Testis (tissue), 3 donors: ENCODE measurements around the gene ALDOC. TPM values are rescaled to one million over a fixed set of nuclear protein-coding genes. Genes with fewer than 3 reads are reported as not detected.

Experiments
- DNase-seq: peaks from one replicate; pipeline ENCODE4 v3.0.0-alpha.2; 2019
- H3K27ac ChIP-seq, 2 donors: fragments of 200-600 bp; sonication (generic); one replicate each; pipeline ENCODE4 v1.5.1; 2019
- H3K27me3 ChIP-seq: fragments of 200-600 bp; sonication (generic); one replicate; pipeline ENCODE4 v1.5.1; 2019
- H3K36me3 ChIP-seq: fragments of 200-600 bp; sonication (generic); one replicate; pipeline ENCODE4 v1.5.1; 2017; ENCODE audit warnings: low read depth; ENCODE audit errors: missing control alignments
- H3K4me1 ChIP-seq: fragments of 200-600 bp; sonication (generic); one replicate; pipeline ENCODE4 v1.5.1; 2019
- H3K4me3 ChIP-seq, 2 donors: fragments of 200-600 bp; sonication (generic); one replicate each; pipeline ENCODE4 v1.5.1; 2017 to 2019
- H3K9me3 ChIP-seq: fragments of 200-600 bp; sonication (generic); one replicate; pipeline ENCODE4 v1.5.1; 2017
- POLR2A ChIP-seq: fragments of 450-650 bp; IDR thresholded peaks from one replicate; pipeline ENCODE4 v1.6.1; 2017; ENCODE audit warnings: antibody characterized with exemption, mild to moderate bottlenecking, moderate library complexity
- WGBS, 2 donors: methylation state at CpG; one replicate each; pipeline ENCODE4 v1.1.5; 2018; 5-methylcytosine and 5-hydroxymethylcytosine counted together
- intact Hi-C: fragments of 100-400 bp; cut with DNase I; formaldehyde crosslinking; loops from one replicate; pipeline ENCODE4 v1.15.1; 2023; ENCODE audit warnings: low total_unique reads
- polyA plus RNA-seq: library from polyadenylated mRNA; stranded (reverse); fragments of 350-450 nt; fragmentation: Illumina TruSeq; extraction: RNeasy Lipid Tissue Mini Kit (QIAGEN cat#74804); gene quantifications from one replicate; pipeline ENCODE4 v1.2.3, GENCODE V29; 2014; ENCODE audit warnings: low read depth, low replicate concordance; ENCODE audit not compliant: insufficient read depth
- total RNA-seq, 2 donors: library from RNA; depleted of rRNA; stranded (reverse); fragments of >200 nt; gene quantifications; one replicate each; pipeline ENCODE4 v1.2.3, GENCODE V29; 2016
- TF ChIP-seq, protein P1 (sequence below), 3 experiments: fragments of 450-650 bp in 2 of 3; fragments of 200-600 bp in 1 of 3; sonication (generic) in 1 of 3; IDR thresholded peaks; one replicate each; pipeline ENCODE4 v1.5.1; 2016 to 2019; ENCODE audit warnings: antibody characterized with exemption in 3 of 3, mild to moderate bottlenecking in 2 of 3, moderate library complexity in 1 of 3

ALDOC gene
- total and polyA plus RNA-seq, 3 donors from 2014 or later: 29.2 to 65.8 (median 30.7) TPM

DNA sequence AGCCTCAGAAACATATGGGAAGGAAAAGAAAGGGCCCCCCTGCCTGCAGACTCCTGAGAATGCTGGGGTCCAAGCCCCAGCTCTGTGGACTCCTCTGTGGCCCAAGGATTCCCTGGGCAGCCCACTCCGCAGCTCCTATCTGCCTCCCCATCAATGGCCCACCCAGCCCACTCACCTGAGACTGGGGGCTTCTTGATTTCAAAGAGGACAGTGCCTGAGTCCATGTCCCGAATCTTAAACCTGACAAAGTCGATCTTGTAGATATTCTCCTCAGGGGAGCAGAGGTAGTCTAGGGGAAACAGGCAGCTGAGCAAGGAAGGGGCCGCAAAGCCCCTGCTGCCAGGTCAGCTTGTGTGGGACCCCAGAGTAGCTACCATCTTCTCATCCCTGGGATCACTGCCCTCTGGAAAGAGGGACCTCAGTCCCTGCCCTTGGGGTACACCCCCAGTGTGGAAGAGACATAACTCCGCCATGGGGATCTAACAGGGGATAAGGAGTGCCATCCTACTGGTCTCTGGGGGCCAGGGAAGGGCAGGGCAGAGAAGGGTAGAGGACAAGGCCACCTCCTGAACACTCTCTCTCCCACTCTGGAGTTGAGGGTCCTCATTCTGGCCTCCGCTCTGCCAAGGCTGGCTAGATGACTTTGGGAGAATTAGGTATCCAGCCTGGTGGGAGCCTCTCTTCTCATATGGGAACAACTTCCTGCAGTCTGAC, 28.1 kb downstream of the ALDOC start:
- DNase-seq: no peak
- 88 to 92% methylated on average over 5 to 6 of the region's 6 CpGs for WGBS, 2 donors
- intact Hi-C loops: no loop called here
- Histone ChIP-seq H3K36me3 (no peaks in the 10 kb centered on the region), H3K4me3 (no peak overlapping the region), H3K9me3 (no peaks in the 10 kb centered on the region), H3K27ac (no peak overlapping the region), H3K27me3 (no peaks in the 10 kb centered on the region), H3K4me1 (peaks cover 17% of the 10 kb centered on the region)
- no peak for TF ChIP-seq POLR2A
- TF ChIP-seq, protein P1, sequence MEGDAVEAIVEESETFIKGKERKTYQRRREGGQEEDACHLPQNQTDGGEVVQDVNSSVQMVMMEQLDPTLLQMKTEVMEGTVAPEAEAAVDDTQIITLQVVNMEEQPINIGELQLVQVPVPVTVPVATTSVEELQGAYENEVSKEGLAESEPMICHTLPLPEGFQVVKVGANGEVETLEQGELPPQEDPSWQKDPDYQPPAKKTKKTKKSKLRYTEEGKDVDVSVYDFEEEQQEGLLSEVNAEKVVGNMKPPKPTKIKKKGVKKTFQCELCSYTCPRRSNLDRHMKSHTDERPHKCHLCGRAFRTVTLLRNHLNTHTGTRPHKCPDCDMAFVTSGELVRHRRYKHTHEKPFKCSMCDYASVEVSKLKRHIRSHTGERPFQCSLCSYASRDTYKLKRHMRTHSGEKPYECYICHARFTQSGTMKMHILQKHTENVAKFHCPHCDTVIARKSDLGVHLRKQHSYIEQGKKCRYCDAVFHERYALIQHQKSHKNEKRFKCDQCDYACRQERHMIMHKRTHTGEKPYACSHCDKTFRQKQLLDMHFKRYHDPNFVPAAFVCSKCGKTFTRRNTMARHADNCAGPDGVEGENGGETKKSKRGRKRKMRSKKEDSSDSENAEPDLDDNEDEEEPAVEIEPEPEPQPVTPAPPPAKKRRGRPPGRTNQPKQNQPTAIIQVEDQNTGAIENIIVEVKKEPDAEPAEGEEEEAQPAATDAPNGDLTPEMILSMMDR (IDR thresholded peaks at IDR 0.05): no peak

DNA sequence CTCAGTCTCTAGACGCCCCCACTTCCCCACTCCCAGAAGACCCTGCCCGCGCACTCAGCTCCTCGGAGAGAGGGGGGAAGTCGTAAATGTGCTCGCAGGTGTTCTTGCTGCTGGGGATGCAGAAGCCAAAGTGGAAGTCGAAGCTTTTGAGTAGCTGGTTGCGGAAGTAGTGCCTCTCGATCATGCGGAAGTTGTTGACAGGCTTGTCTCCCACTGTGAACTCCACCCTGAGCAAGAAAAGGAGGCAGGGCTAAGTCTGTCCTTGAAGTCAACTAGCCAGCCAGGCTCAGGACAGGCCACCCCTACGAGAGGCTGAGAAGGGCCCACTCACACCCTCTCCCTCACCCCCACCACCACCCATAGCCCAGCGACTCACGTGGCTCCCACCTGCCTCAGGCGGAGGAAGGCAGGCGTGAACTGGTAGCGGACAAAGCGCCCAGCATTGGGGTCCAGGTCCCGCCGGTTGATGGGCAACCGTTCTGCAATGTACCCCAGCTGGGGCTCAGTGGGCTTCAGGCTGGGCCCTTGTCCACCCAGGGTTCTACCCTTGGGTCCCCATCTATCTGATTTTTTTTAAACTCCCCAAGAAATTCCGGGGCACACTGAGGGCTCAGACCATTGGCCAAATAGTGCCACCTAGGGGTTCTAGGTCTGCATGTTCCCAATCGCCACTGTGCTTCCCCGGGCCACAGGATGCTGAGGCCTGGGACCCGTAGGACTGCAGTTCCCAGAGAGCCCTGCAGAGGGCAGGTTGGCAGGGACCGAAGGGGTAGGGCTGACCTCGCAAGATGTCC, 28.9 kb downstream of the ALDOC start:
- peak; percentile 82 for DNase-seq
- H3K27me3 ChIP-seq: no peaks in the 10 kb centered on the region
- H3K27ac ChIP-seq: no peak overlapping the region
- WGBS, 2 donors: 68 to 84% methylated on average over 24 to 26 of the region's 26 CpGs
- intact Hi-C loops: no loop called here
- no peak for TF ChIP-seq POLR2A
- TF ChIP-seq, protein P1 (IDR thresholded peaks at IDR 0.05): peak; percentile 80 to 85 (median 84)
- no peaks in the 10 kb centered on the region for H3K36me3 ChIP-seq
- H3K9me3 ChIP-seq: no peaks in the 10 kb centered on the region
- peaks cover 15% of the 10 kb centered on the region for H3K4me1 ChIP-seq
- H3K4me3 ChIP-seq: no peak overlapping the region

DNA sequence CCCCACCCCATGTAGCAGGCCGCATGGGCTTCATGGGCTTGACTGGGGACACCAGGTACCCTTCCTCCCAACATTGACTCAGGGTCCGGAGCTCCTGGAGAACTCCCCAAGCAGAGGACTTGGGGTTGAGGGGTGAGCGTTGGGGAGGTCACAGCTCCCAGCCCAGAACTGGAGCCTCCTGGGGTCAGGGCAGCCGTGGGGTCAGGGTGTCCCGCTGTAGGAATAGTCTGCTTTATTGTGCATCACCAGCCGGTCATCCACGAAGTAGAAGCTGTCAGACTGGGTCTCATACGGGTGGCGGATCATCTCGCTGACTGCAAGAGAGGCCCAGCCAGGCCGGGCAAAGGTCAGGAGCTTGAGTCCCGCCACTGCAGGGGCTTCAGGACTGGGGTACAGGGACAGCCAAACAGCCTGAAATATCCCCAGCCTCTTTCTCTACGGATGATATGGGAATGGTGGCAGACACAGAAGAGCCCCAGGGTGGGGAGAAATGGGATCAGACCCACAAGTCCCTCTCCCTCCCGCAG, 29.5 kb downstream of the ALDOC start:
- no peaks in the 10 kb centered on the region for H3K27me3 ChIP-seq
- intact Hi-C loops: no loop called here
- H3K9me3 ChIP-seq: no peaks in the 10 kb centered on the region
- peaks cover 12% of the 10 kb centered on the region for H3K4me1 ChIP-seq
- H3K36me3 ChIP-seq: no peaks in the 10 kb centered on the region
- H3K27ac ChIP-seq: no peak overlapping the region
- H3K4me3 ChIP-seq: no peak overlapping the region
- DNase-seq: no peak
- WGBS, 2 donors: 89 to 96% methylated on average over 4 to 14 of the region's 14 CpGs
- TF ChIP-seq, protein P1 (IDR thresholded peaks at IDR 0.05): no peak
- TF ChIP-seq POLR2A: no peak

DNA sequence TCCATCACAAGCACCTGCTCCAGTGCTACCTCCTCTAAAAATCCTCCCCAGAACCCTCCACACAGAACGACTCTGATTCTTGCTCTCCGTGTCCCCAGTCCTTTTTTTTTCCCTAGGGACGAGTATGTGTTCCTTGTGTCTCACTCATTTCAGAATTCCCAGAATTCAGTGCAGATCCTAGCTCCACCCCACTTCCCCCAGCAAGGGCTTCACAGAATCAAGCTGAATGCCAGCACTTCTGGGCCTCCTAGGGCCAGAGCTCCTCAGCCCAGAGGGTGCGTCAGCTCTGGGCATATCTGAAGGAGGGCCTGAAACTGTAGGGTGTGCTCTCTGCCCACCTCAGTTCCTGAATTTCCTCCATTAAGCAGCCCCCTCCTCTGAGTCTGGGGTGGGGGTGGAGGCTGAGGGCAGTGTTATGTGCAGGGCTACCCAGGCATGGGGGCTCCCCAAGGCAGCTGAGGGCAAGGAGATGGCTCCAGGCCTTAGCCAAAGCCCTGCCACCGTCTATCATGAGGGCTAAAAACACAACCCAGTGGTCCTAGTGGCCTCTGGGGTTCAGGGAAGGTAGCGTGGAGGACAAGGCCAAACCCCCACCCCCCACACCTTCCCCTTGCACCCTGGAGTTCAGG, 30.8 kb downstream of the ALDOC start:
- Histone ChIP-seq H3K36me3 (no peaks in the 10 kb centered on the region), H3K27ac (no peak overlapping the region), H3K4me1 (peaks cover 10% of the 10 kb centered on the region), H3K27me3 (no peaks in the 10 kb centered on the region), H3K9me3 (no peaks in the 10 kb centered on the region), H3K4me3 (no peak overlapping the region)
- intact Hi-C loops: no loop called here
- WGBS, 2 donors: 81 to 84% methylated on average over 5 to 6 of the region's 6 CpGs
- TF ChIP-seq, protein P1 (IDR thresholded peaks at IDR 0.05): no peak
- TF ChIP-seq POLR2A: no peak
- no peak for DNase-seq
